Osteocyte (in vitro differentiated cells): ENCODE data around the gene LRRC4C. TPM values are rescaled to one million over a fixed set of nuclear protein-coding genes. Genes with fewer than 3 reads are reported as not detected.

Experiments
- DNase-seq: peaks from one replicate; pipeline ENCODE4 v3.0.0; 2021; ENCODE audit warnings: mixed read lengths; ENCODE audit not compliant: unreplicated experiment; ENCODE audit errors: extremely low spot score
- H3K27ac Mint-ChIP-seq: one replicate; pipeline ENCODE4 v1.8.0; 2021; ENCODE audit warnings: mild to moderate bottlenecking, mixed read lengths; ENCODE audit not compliant: unreplicated experiment
- H3K27me3 Mint-ChIP-seq: one replicate; pipeline ENCODE4 v1.8.0; 2021; ENCODE audit warnings: mixed read lengths; ENCODE audit not compliant: unreplicated experiment
- H3K36me3 Mint-ChIP-seq: one replicate; pipeline ENCODE4 v1.8.0; 2021; ENCODE audit warnings: mixed read lengths; ENCODE audit not compliant: unreplicated experiment
- H3K4me1 Mint-ChIP-seq: one replicate; pipeline ENCODE4 v1.8.0; 2021; ENCODE audit warnings: mixed read lengths; ENCODE audit not compliant: unreplicated experiment
- H3K4me3 Mint-ChIP-seq: one replicate; pipeline ENCODE4 v1.8.0; 2021; ENCODE audit warnings: mild to moderate bottlenecking, moderate library complexity, mixed read lengths; ENCODE audit not compliant: unreplicated experiment
- H3K9me3 Mint-ChIP-seq: one replicate; pipeline ENCODE4 v1.8.0; 2021; ENCODE audit warnings: mixed read lengths; ENCODE audit not compliant: unreplicated experiment
- CTCF ChIP-seq: fragments of 200-600 bp; sonication (generic); IDR thresholded peaks from 2 replicates; pipeline ENCODE4 v1.5.0; 2021; ENCODE audit warnings: antibody characterized with exemption, mild to moderate bottlenecking, moderate library complexity
- total RNA-seq: library from RNA; stranded (reverse); gene quantifications from 2 replicates; pipeline ENCODE4 v1.2.1, GENCODE V29; 2021

LRRC4C gene
- total RNA-seq, 1 donor from 2014 or later: 0.16 TPM

- H3K27me3 Mint-ChIP-seq: no peaks in the 10 kb centered on the region
- H3K27ac Mint-ChIP-seq: no peak overlapping the region
- no peak for TF ChIP-seq CTCF
- no peaks in the 10 kb centered on the region for H3K36me3 Mint-ChIP-seq
- no peak overlapping the region for H3K4me3 Mint-ChIP-seq
- H3K9me3 Mint-ChIP-seq: peaks cover 40% of the 10 kb centered on the region
- no peak for DNase-seq
- no peaks in the 10 kb centered on the region for H3K4me1 Mint-ChIP-seq
Measured at GRCh38 chr11:41177791-41178190, 281.7 kb downstream of the LRRC4C start.

DNA sequence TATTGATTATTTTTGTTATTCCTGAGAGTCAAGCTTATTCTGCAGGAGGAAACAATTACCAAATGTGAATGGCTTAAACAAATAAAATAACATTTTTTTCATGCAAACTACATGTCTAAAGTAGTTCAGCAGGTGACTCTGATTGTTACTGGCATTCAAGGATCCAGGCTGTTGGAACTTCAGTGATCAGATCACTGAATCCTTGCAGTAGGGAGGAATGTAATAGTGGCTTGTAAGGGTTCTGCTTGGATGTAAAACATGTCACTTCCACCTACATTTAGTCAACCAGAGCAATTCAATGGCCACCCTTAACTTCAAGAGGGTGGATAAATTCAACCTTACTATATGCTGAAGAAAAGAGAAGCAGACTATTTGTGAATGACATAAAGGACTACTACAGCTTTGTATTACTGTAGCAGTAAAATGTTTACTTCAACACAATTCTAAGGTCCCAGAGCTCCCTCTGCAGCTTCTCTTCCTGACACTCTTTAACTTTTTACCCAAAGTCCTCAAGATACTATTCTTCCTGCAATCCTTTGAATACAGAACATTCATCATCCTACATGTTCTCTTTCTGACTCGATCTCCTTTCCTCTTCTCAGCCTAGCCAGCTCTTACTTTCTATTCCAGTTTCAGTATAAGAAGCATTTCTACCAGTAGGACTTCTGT lies 284.0 kb downstream of the LRRC4C start:
- no peak for TF ChIP-seq CTCF
- no peaks in the 10 kb centered on the region for H3K27me3 Mint-ChIP-seq
- no peaks in the 10 kb centered on the region for H3K4me1 Mint-ChIP-seq
- H3K27ac Mint-ChIP-seq: no peak overlapping the region
- no peak overlapping the region for H3K4me3 Mint-ChIP-seq
- no peak for DNase-seq
- H3K9me3 Mint-ChIP-seq: peaks cover 29% of the 10 kb centered on the region
- no peaks in the 10 kb centered on the region for H3K36me3 Mint-ChIP-seq

- Mint-ChIP-seq H3K4me3 (no peak overlapping the region), H3K27me3 (no peaks in the 10 kb centered on the region), H3K4me1 (no peaks in the 10 kb centered on the region), H3K9me3 (peaks cover 10% of the 10 kb centered on the region), H3K36me3 (no peaks in the 10 kb centered on the region), H3K27ac (no peak overlapping the region)
- no peak for DNase-seq
- TF ChIP-seq CTCF: no peak
Measured at GRCh38 chr11:41146326-41146725, 313.1 kb downstream of the LRRC4C start.

- no peak for DNase-seq
- peaks cover 19% of the 10 kb centered on the region for H3K9me3 Mint-ChIP-seq
- no peaks in the 10 kb centered on the region for H3K27me3 Mint-ChIP-seq
- H3K4me3 Mint-ChIP-seq: no peak overlapping the region
- no peaks in the 10 kb centered on the region for H3K36me3 Mint-ChIP-seq
- H3K27ac Mint-ChIP-seq: no peak overlapping the region
- TF ChIP-seq CTCF: no peak
- H3K4me1 Mint-ChIP-seq: no peaks in the 10 kb centered on the region
Measured at GRCh38 chr11:41145420-41145819, 314.0 kb downstream of the LRRC4C start.

- H3K27ac Mint-ChIP-seq: no peak overlapping the region
- H3K9me3 Mint-ChIP-seq: peaks cover 7% of the 10 kb centered on the region
- no peak overlapping the region for H3K4me3 Mint-ChIP-seq
- H3K36me3 Mint-ChIP-seq: no peaks in the 10 kb centered on the region
- no peak for TF ChIP-seq CTCF
- DNase-seq: no peak
- H3K27me3 Mint-ChIP-seq: no peaks in the 10 kb centered on the region
- no peaks in the 10 kb centered on the region for H3K4me1 Mint-ChIP-seq
Measured at GRCh38 chr11:41134971-41135370, 324.5 kb downstream of the LRRC4C start.
